Upper lobe of left lung (tissue), 6 donors: ENCODE measurements around the gene BSPRY. TPM values are rescaled to one million over a fixed set of nuclear protein-coding genes. Genes with fewer than 3 reads are reported as not detected.

ENCODE experiments used
- ATAC-seq, 2 donors: fragments of 200-7000 bp; cut with Tn5 transposase; one replicate each; pipeline ENCODE4 v1.9.1; 2022; ENCODE audit warnings: mild to moderate bottlenecking in 2 of 2, moderate library complexity in 2 of 2; ENCODE audit not compliant: low FRiP score in 2 of 2
- DNase-seq, 2 donors: peaks; one replicate each; pipeline ENCODE4 v3.0.0-alpha.2; 2019 to 2020
- H3K27ac ChIP-seq, 4 donors: fragments of 200-600 bp; sonication (generic); one replicate each; pipeline ENCODE4 v1.5.1; 2016 to 2019
- H3K27me3 ChIP-seq, 4 donors: fragments of 200-600 bp; sonication (generic); one replicate each; pipeline ENCODE4 v1.5.1; 2017 to 2019
- H3K36me3 ChIP-seq, 4 donors: fragments of 200-600 bp; sonication (generic); one replicate each; pipeline ENCODE4 v1.5.1; 2016 to 2019
- H3K4me1 ChIP-seq, 4 donors: fragments of 200-600 bp; sonication (generic); one replicate each; pipeline ENCODE4 v1.5.1; 2018 to 2019
- H3K4me3 ChIP-seq, 4 donors: fragments of 200-600 bp; sonication (generic); one replicate each; pipeline ENCODE4 v1.5.1; 2017 to 2019; ENCODE audit warnings: mild to moderate bottlenecking in 2 of 4, moderate library complexity in 1 of 4
- H3K9me3 ChIP-seq, 4 donors: fragments of 200-600 bp; sonication (generic); one replicate each; pipeline ENCODE4 v1.5.1; 2018 to 2019
- CTCF ChIP-seq, 6 experiments: fragments of 450-650 bp in 4 of 6; fragments of 200-600 bp in 2 of 6; sonication (generic) in 2 of 6; IDR thresholded peaks; one replicate each; pipeline ENCODE4 v1.5.1; 2016 to 2019; ENCODE audit warnings: antibody characterized with exemption in 6 of 6
- EP300 ChIP-seq, 4 donors: sonication (generic); formaldehyde crosslinking; IDR thresholded peaks; one replicate each; pipeline ENCODE4 v1.5.1; 2017; ENCODE audit warnings: antibody characterized with exemption in 4 of 4, control low read depth in 2 of 4
- POLR2A ChIP-seq, 4 donors: fragments of 450-650 bp; IDR thresholded peaks; one replicate each; pipeline ENCODE4 v1.5.1; 2016 to 2017; ENCODE audit warnings: antibody characterized with exemption in 4 of 4, mild to moderate bottlenecking in 2 of 4
- POLR2AphosphoS5 ChIP-seq, 2 donors: sonication (generic); formaldehyde crosslinking; IDR thresholded peaks; one replicate each; pipeline ENCODE4 v1.5.1; 2017; ENCODE audit warnings: antibody characterized with exemption in 2 of 2
- WGBS, 2 donors: methylation state at CpG; one replicate each; pipeline ENCODE4 v1.1.5; 2017 to 2018; 5-methylcytosine and 5-hydroxymethylcytosine counted together
- total RNA-seq, 6 donors: library from RNA; depleted of rRNA in 4 of 6; stranded (reverse); fragments of >200 nt in 4 of 6; gene quantifications; one replicate each; pipeline versions ENCODE4 v1.1.0 to v1.2.1, GENCODE V29; 2016 to 2021
- donor health status: DM: no; HTN: no; CAD: no; lungs with moderate emphysema.
- donor health status: DM: no; HTN: yes; CAD: no; lungs with severe emphysema.

Gene BSPRY
- total RNA-seq, 6 donors from 2014 or later = 5.2 to 21.1 (median 12.7) TPM

- H3K4me1 ChIP-seq = peaks cover 0 to 4% (median 0%) of the 10 kb centered on the region in 4 donors
- peaks cover 16 to 51% (median 44%) of the 10 kb centered on the region in 4 donors for H3K36me3 ChIP-seq
- DNase-seq = no peak
- no peak overlapping the region for H3K4me3 ChIP-seq
- no peaks in the 10 kb centered on the region for H3K27me3 ChIP-seq
- H3K9me3 ChIP-seq = no peaks in the 10 kb centered on the region
- no peak overlapping the region for H3K27ac ChIP-seq
- WGBS, 2 donors = 86 to 89% methylated on average over 4 of the region's 4 CpGs
- ATAC-seq = no peak
- TF ChIP-seq EP300 (IDR thresholded peaks at IDR 0.05) (no peak), POLR2AphosphoS5 (IDR thresholded peaks at IDR 0.05) (no peak), CTCF (IDR thresholded peaks at IDR 0.05) (no peak), POLR2A (IDR thresholded peaks at IDR 0.05) (no peak)
Observed at GRCh38 chr9:113386571-113387393, 37.4 kb downstream of the BSPRY start.

GRCh38 chr9:113387560-113388230, 38.4 kb downstream of the BSPRY start:
- Histone ChIP-seq H3K9me3 (no peaks in the 10 kb centered on the region), H3K36me3 (peaks cover 16 to 60% (median 46%) of the 10 kb centered on the region in 4 donors), H3K4me3 (no peak overlapping the region), H3K27me3 (no peaks in the 10 kb centered on the region), H3K27ac (no peak overlapping the region), H3K4me1 (no peaks in the 10 kb centered on the region)
- no peak for ATAC-seq
- TF ChIP-seq POLR2A (IDR thresholded peaks at IDR 0.05) = no peak
- TF ChIP-seq EP300 (IDR thresholded peaks at IDR 0.05) = no peak
- TF ChIP-seq CTCF (IDR thresholded peaks at IDR 0.05) = no peak
- TF ChIP-seq POLR2AphosphoS5 (IDR thresholded peaks at IDR 0.05) = no peak
- WGBS, 2 donors = 75 to 90% methylated on average over 5 to 9 of the region's 9 CpGs
- no peak for DNase-seq

GRCh38 chr9:113388833-113389232, 39.5 kb downstream of the BSPRY start:
- H3K4me3 ChIP-seq = no peak overlapping the region
- no peaks in the 10 kb centered on the region for H3K9me3 ChIP-seq
- no peak for ATAC-seq
- TF ChIP-seq EP300 (IDR thresholded peaks at IDR 0.05) (no peak), POLR2AphosphoS5 (IDR thresholded peaks at IDR 0.05) (no peak), CTCF (IDR thresholded peaks at IDR 0.05) (no peak), POLR2A (IDR thresholded peaks at IDR 0.05) (no peak)
- no peaks in the 10 kb centered on the region for H3K27me3 ChIP-seq
- no peak overlapping the region for H3K27ac ChIP-seq
- DNase-seq = no peak
- H3K36me3 ChIP-seq = peaks cover 16 to 70% (median 52%) of the 10 kb centered on the region in 4 donors
- no peaks in the 10 kb centered on the region for H3K4me1 ChIP-seq
- 93 to 96% methylated on average over 8 to 13 of the region's 13 CpGs for WGBS, 2 donors

GRCh38 chr9:113389451-113389850, 40.1 kb downstream of the BSPRY start:
- ATAC-seq (no peak), DNase-seq (no peak)
- H3K4me1 ChIP-seq = no peaks in the 10 kb centered on the region
- H3K27me3 ChIP-seq = no peaks in the 10 kb centered on the region
- WGBS, 2 donors = 94 to 98% methylated on average over 7 to 11 of the region's 11 CpGs
- H3K27ac ChIP-seq = no peak overlapping the region
- no peak for TF ChIP-seq POLR2AphosphoS5 (IDR thresholded peaks at IDR 0.05)
- no peak for TF ChIP-seq POLR2A (IDR thresholded peaks at IDR 0.05)
- no peak for TF ChIP-seq EP300 (IDR thresholded peaks at IDR 0.05)
- no peak for TF ChIP-seq CTCF (IDR thresholded peaks at IDR 0.05)
- H3K9me3 ChIP-seq = no peaks in the 10 kb centered on the region
- peaks cover 16 to 71% (median 52%) of the 10 kb centered on the region in 4 donors for H3K36me3 ChIP-seq
- no peak overlapping the region for H3K4me3 ChIP-seq
